AG09319 (cell line): ENCODE measurements around the gene MSI2.

Experiments
- DNase-seq: peaks from one replicate; pipeline ENCODE4 v3.0.0-alpha.2; 2010; ENCODE audit warnings: low read depth; ENCODE audit errors: extremely low read depth
- TF ChIP-seq, protein P1 (sequence below): IDR thresholded peaks from 2 replicates; pipeline ENCODE4 v1.5.1; 2011; ENCODE audit warnings: low read depth, mild to moderate bottlenecking, inconsistent platforms, low read length, moderate library complexity

MSI2 gene

DNA sequence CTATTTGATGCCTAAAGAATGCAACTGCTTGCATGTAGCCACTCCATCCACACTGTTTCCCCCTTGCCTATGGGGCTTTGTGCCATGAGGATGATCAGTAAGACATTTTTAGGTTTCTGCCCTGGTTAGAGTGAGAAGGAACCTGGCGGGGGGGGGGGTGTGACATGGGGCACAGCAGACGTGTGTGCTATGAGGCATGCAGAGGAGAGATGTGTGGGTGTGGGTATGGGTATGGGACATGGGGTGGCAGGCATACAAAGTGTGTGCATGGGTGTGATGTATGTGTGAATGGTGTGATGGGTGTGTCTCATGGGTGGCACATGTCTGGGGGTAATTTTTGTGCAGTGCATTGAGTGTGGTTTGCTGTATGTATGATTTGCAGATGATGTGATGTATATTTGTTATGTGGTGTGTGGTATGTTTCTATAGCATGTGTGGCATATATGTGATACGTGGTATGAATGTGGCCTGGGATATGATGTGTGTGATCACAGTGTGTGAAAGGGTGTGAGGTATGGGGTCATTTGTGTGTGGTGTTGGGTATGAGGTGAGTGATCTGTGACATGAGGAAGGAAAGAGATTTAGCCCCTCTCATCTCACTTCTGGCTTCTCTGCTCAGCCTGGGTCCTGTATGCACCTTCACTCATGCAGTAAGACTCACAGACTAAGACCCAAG is 473.8 kb downstream of the MSI2 start:
- DNase-seq: no peak
- TF ChIP-seq, protein P1, sequence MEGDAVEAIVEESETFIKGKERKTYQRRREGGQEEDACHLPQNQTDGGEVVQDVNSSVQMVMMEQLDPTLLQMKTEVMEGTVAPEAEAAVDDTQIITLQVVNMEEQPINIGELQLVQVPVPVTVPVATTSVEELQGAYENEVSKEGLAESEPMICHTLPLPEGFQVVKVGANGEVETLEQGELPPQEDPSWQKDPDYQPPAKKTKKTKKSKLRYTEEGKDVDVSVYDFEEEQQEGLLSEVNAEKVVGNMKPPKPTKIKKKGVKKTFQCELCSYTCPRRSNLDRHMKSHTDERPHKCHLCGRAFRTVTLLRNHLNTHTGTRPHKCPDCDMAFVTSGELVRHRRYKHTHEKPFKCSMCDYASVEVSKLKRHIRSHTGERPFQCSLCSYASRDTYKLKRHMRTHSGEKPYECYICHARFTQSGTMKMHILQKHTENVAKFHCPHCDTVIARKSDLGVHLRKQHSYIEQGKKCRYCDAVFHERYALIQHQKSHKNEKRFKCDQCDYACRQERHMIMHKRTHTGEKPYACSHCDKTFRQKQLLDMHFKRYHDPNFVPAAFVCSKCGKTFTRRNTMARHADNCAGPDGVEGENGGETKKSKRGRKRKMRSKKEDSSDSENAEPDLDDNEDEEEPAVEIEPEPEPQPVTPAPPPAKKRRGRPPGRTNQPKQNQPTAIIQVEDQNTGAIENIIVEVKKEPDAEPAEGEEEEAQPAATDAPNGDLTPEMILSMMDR: no peak

DNA sequence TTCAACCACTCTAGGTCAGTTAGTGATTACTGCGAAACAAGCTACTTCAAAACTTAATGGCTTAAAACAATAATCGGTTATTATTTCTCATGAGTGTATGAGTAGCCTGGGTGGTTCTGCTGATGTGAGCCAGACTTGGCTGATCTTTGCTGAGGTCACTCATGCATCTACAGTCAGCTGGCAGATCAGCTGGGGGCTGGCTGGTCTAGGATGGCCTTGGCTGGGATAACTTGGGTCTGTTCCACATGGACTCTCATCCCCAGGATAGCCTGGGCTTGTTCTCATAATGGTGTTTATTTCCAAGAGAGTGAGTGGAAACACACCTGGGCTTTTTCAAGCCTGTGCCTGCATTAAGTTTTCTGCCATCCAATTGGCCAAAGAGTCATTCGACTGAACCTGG is 475.7 kb downstream of the MSI2 start:
- DNase-seq: no peak
- TF ChIP-seq, protein P1: no peak

DNA sequence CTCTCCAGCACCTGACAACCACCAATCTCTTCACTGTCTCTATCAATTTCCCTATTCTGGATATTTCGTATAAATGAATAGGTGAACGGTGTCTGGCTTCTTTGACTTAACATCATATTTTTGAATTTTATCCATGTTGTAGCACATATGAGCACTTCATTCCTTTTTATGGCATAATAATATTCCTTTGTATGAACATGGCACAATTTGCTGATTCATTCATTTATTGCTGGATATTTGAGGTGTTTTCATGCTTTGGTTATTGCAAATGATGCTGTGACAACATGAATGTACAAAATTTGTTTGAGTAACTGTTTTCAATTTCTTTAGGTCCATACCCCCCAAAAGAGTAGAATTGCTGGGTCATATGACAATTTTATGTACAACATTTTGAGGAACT is 476.8 kb downstream of the MSI2 start:
- no peak for DNase-seq
- TF ChIP-seq, protein P1: no peak
